HCT116 (cell line): ENCODE results near the gene CD164L2. TPM values are rescaled to one million over a fixed set of nuclear protein-coding genes. Genes with fewer than 3 reads are reported as not detected.
A peak's percentile ranks its signal among the peaks of the same experiment; 100 is the strongest.

Experiments
- ATAC-seq: fragments of 200-7000 bp; cut with Tn5 transposase; 2 replicates; pipeline ENCODE4 v1.9.1; 2020; ENCODE audit warnings: mild to moderate bottlenecking, moderate library complexity
- BruUV-seq: library from RNA; stranded (reverse); fragments of 400-500 nt; replicated peaks from 2 replicates; lab custom pipeline; 2021; lab: Mats Ljungman, UMichigan
- CTCF ChIA-PET: fragments of 300-600 bp; sonication (Branson Sonifier 250); formaldehyde crosslinking; loops from one replicate; lab custom pipeline; 2021; ENCODE audit warnings: antibody characterized with exemption; lab: Charles Lee
- POLR2A ChIA-PET: fragments of 300-600, 350-600 bp; sonication (Branson Sonifier 250); formaldehyde crosslinking; loops from one replicate; lab custom pipeline; 2021; ENCODE audit warnings: antibody characterized with exemption; lab: Charles Lee
- RAD21 ChIA-PET, 2 experiments: fragments of 300-600 bp; sonication (Branson Sonifier 250); formaldehyde crosslinking; loops; one replicate each; lab custom pipeline; 2023; ENCODE audit warnings: low total read pairs in 2 of 2; ENCODE audit not compliant: uncharacterized antibody in 2 of 2, unreplicated experiment in 2 of 2, low non-redundant PET in 1 of 2; lab: Charles Lee
- DNase-seq: peaks from one replicate; pipeline ENCODE4 v3.0.0-alpha.2; 2010; ENCODE audit warnings: low read depth, low spot score
- H2AFZ ChIP-seq: fragments of 200-600 bp; shearing (Covaris generic), sonication (generic); 2 replicates; pipeline ENCODE4 v1.6.1; 2017; ENCODE audit warnings: low read depth, mixed run types, mixed read lengths, antibody characterized with exemption, low read length; ENCODE audit not compliant: poor library complexity, severe bottlenecking
- H3K27ac ChIP-seq: 2 replicates; pipeline ENCODE4 v1.5.1; 2012; ENCODE audit warnings: low read depth, low read length
- H3K27me3 ChIP-seq: fragments of 200-600 bp; sonication (generic); 2 replicates; pipeline ENCODE4 v1.6.1; 2016; ENCODE audit warnings: mixed run types, low read length, mixed read lengths; ENCODE audit not compliant: insufficient read depth
- H3K36me3 ChIP-seq, 2 experiments: fragments of 200-500 bp in 1 of 2; fragments of 200-600 bp in 1 of 2; sonication (Bioruptor generic) in 1 of 2; sonication (generic) in 1 of 2; 2 replicates each; pipeline versions ENCODE4 v1.5.1 to v1.6.1; 2014 to 2016; ENCODE audit warnings: low read length in 2 of 2, inconsistent platforms in 1 of 2, mixed read lengths in 1 of 2, mixed run types in 1 of 2; ENCODE audit not compliant: insufficient read depth in 2 of 2, control insufficient read depth in 1 of 2
- H3K4me1 ChIP-seq, 2 experiments: fragments of 200-600 bp in 1 of 2; sonication (generic) in 1 of 2; 2 replicates each; pipeline versions ENCODE4 v1.5.1 to v1.6.1; 2012 to 2017; ENCODE audit warnings: low read length in 2 of 2, inconsistent platforms in 1 of 2, mild to moderate bottlenecking in 1 of 2, mixed read lengths in 1 of 2, mixed run types in 1 of 2, moderate library complexity in 1 of 2; ENCODE audit not compliant: insufficient read depth in 2 of 2, control insufficient read depth in 1 of 2
- H3K4me2 ChIP-seq: fragments of 200-600 bp; sonication (generic); 2 replicates; pipeline ENCODE4 v1.6.1; 2017; ENCODE audit warnings: mixed run types, low read length, mixed read lengths
- H3K4me3 ChIP-seq, 2 experiments: fragments of 200-600 bp in 1 of 2; sonication (generic) in 1 of 2; replicated peaks in 1 of 2; 2 replicates each; pipeline ENCODE4 v1.5.1; 2011 to 2016; ENCODE audit warnings: low read length in 2 of 2, control low read depth in 1 of 2, low read depth in 1 of 2, mild to moderate bottlenecking in 1 of 2, mixed read lengths in 1 of 2, mixed run types in 1 of 2
- H3K79me2 ChIP-seq: fragments of 200-600 bp; sonication (generic); 2 replicates; pipeline ENCODE4 v1.6.1; 2017; ENCODE audit warnings: mild to moderate bottlenecking, mixed run types, low read length, moderate library complexity, mixed read lengths; ENCODE audit not compliant: insufficient read depth
- H3K9ac ChIP-seq: fragments of 200-600 bp; sonication (generic); 2 replicates; pipeline ENCODE4 v1.6.1; 2016; ENCODE audit warnings: low read length, mixed read lengths
- H3K9me2 ChIP-seq: fragments of 200-600 bp; sonication (generic), shearing (Covaris generic); 2 replicates; pipeline ENCODE4 v1.6.1; 2017; ENCODE audit warnings: mixed run types, mild to moderate bottlenecking, moderate library complexity; ENCODE audit not compliant: insufficient read depth
- H3K9me3 ChIP-seq, 2 experiments: fragments of 200-500 bp in 1 of 2; fragments of 200-600 bp in 1 of 2; sonication (Bioruptor generic) in 1 of 2; sonication (generic) in 1 of 2; 2 replicates each; pipeline ENCODE4 v1.6.1; 2014 to 2017; ENCODE audit warnings: low read length in 2 of 2, mixed read lengths in 2 of 2, inconsistent platforms in 1 of 2, low read depth in 1 of 2, mild to moderate bottlenecking in 1 of 2, mixed run types in 1 of 2, moderate library complexity in 1 of 2; ENCODE audit not compliant: control insufficient read depth in 1 of 2, insufficient read depth in 1 of 2
- H4K20me1 ChIP-seq: fragments of 200-600 bp; sonication (generic), shearing (Covaris generic); 2 replicates; pipeline ENCODE4 v1.6.1; 2017; ENCODE audit warnings: mixed run types, mild to moderate bottlenecking, moderate library complexity; ENCODE audit not compliant: insufficient read depth
- POLR2AphosphoS5 ChIP-seq: IDR thresholded peaks from 2 replicates; pipeline ENCODE4 v1.6.1; 2011; ENCODE audit warnings: mild to moderate bottlenecking, low read depth, low read length, moderate library complexity
- RAD21 ChIP-seq: IDR thresholded peaks from 2 replicates; pipeline ENCODE4 v1.6.1; 2012; ENCODE audit warnings: low read depth, mild to moderate bottlenecking
- TCF7L2 ChIP-seq: IDR thresholded peaks from 2 replicates; pipeline ENCODE4 v1.7.0; 2011; ENCODE audit warnings: borderline replicate concordance, inconsistent platforms; ENCODE audit not compliant: insufficient read depth, insufficient read length; ENCODE audit errors: extremely low read depth
- YY1 ChIP-seq: IDR thresholded peaks from 2 replicates; pipeline ENCODE4 v1.6.1; 2011; ENCODE audit warnings: low read length, low read depth, moderate library complexity, mild to moderate bottlenecking; ENCODE audit not compliant: insufficient replicate concordance; ENCODE audit errors: extremely low read depth
- ZNF274 ChIP-seq: fragments of 200-500 bp; sonication (Bioruptor generic); IDR thresholded peaks from 2 replicates; pipeline ENCODE4 v1.6.1; 2014; ENCODE audit warnings: mild to moderate bottlenecking, low read depth, low read length, inconsistent platforms
- intact Hi-C: fragments of 100-400 bp; cut with micrococcal nuclease; formaldehyde crosslinking; loops from 2 replicates; pipeline ENCODE4 v1.10.0; 2022
- total RNA-seq: library from RNA; stranded (reverse); gene quantifications from one replicate; pipeline ENCODE4 v1.2.1, GENCODE V29; 2021; ENCODE audit not compliant: unreplicated experiment
- TF ChIP-seq, protein P1 (sequence below), 3 experiments: fragments of 200-600 bp in 1 of 3; sonication (generic) in 1 of 3; IDR thresholded peaks in 2 of 3; conservative IDR thresholded peaks in 1 of 3; 2 replicates each; pipeline ENCODE4 v1.5.1; 2012 to 2017; ENCODE audit warnings: low read depth in 2 of 3, low read length in 2 of 3, antibody characterized with exemption in 1 of 3, borderline replicate concordance in 1 of 3, control low read depth in 1 of 3, mild to moderate bottlenecking in 1 of 3, mixed read lengths in 1 of 3, mixed run types in 1 of 3, moderate library complexity in 1 of 3; ENCODE audit not compliant: insufficient read depth in 1 of 3
- TF ChIP-seq, protein P2 (sequence below): IDR thresholded peaks from 2 replicates; pipeline ENCODE4 v1.6.1; 2012

CD164L2 gene
- total RNA-seq, 1 experiment from 2014 or later = 11.6 TPM

DNA sequence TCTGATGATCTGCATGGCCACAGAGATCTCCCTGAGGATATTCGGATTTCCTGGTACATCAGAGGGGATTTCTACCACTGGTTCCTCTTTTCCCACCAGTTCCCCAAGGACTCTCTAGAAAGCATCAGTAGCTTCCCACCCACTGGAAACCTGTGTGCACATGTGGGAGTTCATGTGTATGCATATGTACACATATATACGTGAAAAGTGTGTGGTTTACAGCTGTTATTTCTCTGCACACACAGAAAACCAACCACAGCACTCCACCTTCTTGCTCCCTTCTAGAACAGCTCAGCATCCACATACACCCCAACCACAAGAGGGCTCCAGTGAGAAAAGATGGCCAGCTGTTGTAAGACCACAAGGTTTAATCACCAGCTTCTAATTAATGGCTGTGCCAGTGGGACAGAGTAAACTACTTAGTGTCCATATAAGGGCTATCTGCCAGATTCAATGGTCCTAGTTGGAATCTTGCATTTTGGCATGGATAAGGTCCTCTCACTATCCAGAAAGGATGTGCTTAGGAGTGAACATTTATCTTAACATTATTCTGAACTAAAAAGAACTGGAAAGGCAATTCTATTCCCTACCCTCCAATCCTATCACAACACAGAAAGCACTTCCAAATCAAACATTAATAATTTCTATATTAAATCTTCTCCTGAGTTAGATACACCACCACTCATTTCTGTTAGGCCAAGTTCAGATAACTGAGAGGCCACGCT, 33.4 kb upstream of the CD164L2 start:
- Histone ChIP-seq H3K27ac (no peak overlapping the region), H3K9ac (no peak overlapping the region), H3K4me1 (no peaks in the 10 kb centered on the region), H4K20me1 (no peaks in the 10 kb centered on the region), H2AFZ (no peak overlapping the region), H3K36me3 (peaks cover 53 to 56% of the 10 kb centered on the region in 2 experiments; a peak in 3 of 4 replicates), H3K79me2 (peaks cover 18% of the 10 kb centered on the region), H3K4me2 (no peak overlapping the region), H3K4me3 (no peak overlapping the region), H3K27me3 (no peaks in the 10 kb centered on the region), H3K9me3 (no peaks in the 10 kb centered on the region), H3K9me2 (no peaks in the 10 kb centered on the region)
- ChIA-PET POLR2A (no interaction called here), RAD21 (interaction anchor here (0.6 to 1.2 kb wide), 8 partner anchors 14 to 190 kb away, joined by 3 to 4 read pairs (median 3); no protein-coding TSS in a partner anchor), CTCF (interaction anchor here (0.7 to 2.1 kb wide), 12 partner anchors 11 to 246 kb away, joined by 3 to 16 read pairs (median 4); no protein-coding TSS in a partner anchor)
- DNase-seq = peak; percentile 55
- TF ChIP-seq YY1 = peak; percentile 39
- TF ChIP-seq, protein P1, sequence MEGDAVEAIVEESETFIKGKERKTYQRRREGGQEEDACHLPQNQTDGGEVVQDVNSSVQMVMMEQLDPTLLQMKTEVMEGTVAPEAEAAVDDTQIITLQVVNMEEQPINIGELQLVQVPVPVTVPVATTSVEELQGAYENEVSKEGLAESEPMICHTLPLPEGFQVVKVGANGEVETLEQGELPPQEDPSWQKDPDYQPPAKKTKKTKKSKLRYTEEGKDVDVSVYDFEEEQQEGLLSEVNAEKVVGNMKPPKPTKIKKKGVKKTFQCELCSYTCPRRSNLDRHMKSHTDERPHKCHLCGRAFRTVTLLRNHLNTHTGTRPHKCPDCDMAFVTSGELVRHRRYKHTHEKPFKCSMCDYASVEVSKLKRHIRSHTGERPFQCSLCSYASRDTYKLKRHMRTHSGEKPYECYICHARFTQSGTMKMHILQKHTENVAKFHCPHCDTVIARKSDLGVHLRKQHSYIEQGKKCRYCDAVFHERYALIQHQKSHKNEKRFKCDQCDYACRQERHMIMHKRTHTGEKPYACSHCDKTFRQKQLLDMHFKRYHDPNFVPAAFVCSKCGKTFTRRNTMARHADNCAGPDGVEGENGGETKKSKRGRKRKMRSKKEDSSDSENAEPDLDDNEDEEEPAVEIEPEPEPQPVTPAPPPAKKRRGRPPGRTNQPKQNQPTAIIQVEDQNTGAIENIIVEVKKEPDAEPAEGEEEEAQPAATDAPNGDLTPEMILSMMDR (IDR thresholded peaks at IDR 0.05 in 2 of 3, conservative IDR thresholded peaks at IDR 0.05 in 1 of 3; ENCODE audit: borderline replicate concordance in 1 of 3, insufficient read depth in 1 of 3, low read depth in 2 of 3, low read length in 2 of 3) = peak; percentile 52 to 84 (median 79); a peak in 5 of 6 replicates
- TF ChIP-seq RAD21 = peak; percentile 74
- no peak for TF ChIP-seq ZNF274
- TF ChIP-seq, protein P2, sequence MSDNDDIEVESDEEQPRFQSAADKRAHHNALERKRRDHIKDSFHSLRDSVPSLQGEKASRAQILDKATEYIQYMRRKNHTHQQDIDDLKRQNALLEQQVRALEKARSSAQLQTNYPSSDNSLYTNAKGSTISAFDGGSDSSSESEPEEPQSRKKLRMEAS = no peak; the same call in 1 of the 2 replicates
- TF ChIP-seq TCF7L2 = no peak
- no peak for TF ChIP-seq POLR2AphosphoS5
- peak; percentile 90 for ATAC-seq
- no TSS peak for BruUV-seq
- intact Hi-C loops = loop anchor here (1.0 to 5.0 kb wide), 2 partner anchors 190 to 246 kb away; no protein-coding TSS in a partner anchor
